GM12878 (cell line): ENCODE measurements around the gene NSFL1C. TPM values are rescaled to one million over a fixed set of nuclear protein-coding genes. Genes with fewer than 3 reads are reported as not detected.

ENCODE experiments used
- ATAC-seq: fragments of 200-7000 bp; cut with Tn5 transposase; 3 replicates; pipeline ENCODE4 v1.9.1; 2020; ENCODE audit warnings: mild to moderate bottlenecking, moderate library complexity
- BruUV-seq: library from RNA; stranded (reverse); fragments of 400-500 nt; replicated peaks from 2 replicates; lab custom pipeline; 2021; lab: Mats Ljungman, UMichigan
- CTCF ChIA-PET: fragments of 300-600 bp; sonication (Branson Sonifier 250); formaldehyde crosslinking; extraction: SDS; loops from one replicate; lab custom pipeline; 2021; ENCODE audit warnings: inconsistent platforms; lab: Yijun Ruan, JAX
- POLR2A ChIA-PET: fragments of 350-600 bp; formaldehyde crosslinking; extraction: SDS; loops from one replicate; lab custom pipeline; 2021; ENCODE audit warnings: inconsistent platforms; lab: Charles Lee
- RAD21 ChIA-PET: fragments of 300-600 bp; sonication (Branson Sonifier 250); formaldehyde crosslinking; loops from one replicate; lab custom pipeline; 2023; ENCODE audit warnings: antibody characterized with exemption; ENCODE audit not compliant: unreplicated experiment; lab: Charles Lee
- SMC1A ChIA-PET: fragments of 300-600 bp; sonication (Branson Sonifier 250); formaldehyde crosslinking; loops from one replicate; lab custom pipeline; 2023; ENCODE audit not compliant: unreplicated experiment, uncharacterized antibody; lab: Charles Lee
- DNase-seq: peaks from one replicate; pipeline ENCODE4 v3.0.0-alpha.2; 2011; ENCODE audit warnings: low read depth, low spot score
- FAIRE-seq: peaks from 3 replicates; lab custom pipeline; 2011; peaks lifted over from hg19 to GRCh38; lab: Jason Lieb, UNC
- H2AFZ ChIP-seq: 2 replicates; pipeline ENCODE4 v1.6.0; 2011; ENCODE audit warnings: low read depth, low read length, control low read depth; ENCODE audit not compliant: control insufficient read depth
- H3K27ac ChIP-seq: 2 replicates; pipeline ENCODE4 v1.5.1; 2011; ENCODE audit warnings: control low read depth; ENCODE audit not compliant: control insufficient read depth, insufficient read depth
- H3K27me3 ChIP-seq, 2 experiments: replicated peaks in 1 of 2; 2 replicates each; pipeline versions ENCODE4 v1.6.0 to v1.6.1; 2011; ENCODE audit warnings: low read length in 1 of 2; ENCODE audit not compliant: control insufficient read depth in 2 of 2, insufficient read depth in 2 of 2
- H3K36me3 ChIP-seq, 2 experiments: 2 replicates each; pipeline ENCODE4 v1.5.1; 2011; ENCODE audit warnings: low read length in 1 of 2; ENCODE audit not compliant: control insufficient read depth in 2 of 2, insufficient read depth in 2 of 2
- H3K4me1 ChIP-seq: 2 replicates; pipeline ENCODE4 v1.6.1; 2011; ENCODE audit warnings: mild to moderate bottlenecking, low read length, moderate library complexity, mixed read lengths; ENCODE audit not compliant: control insufficient read depth, insufficient read depth
- H3K4me2 ChIP-seq: 2 replicates; pipeline ENCODE4 v1.6.0; 2011; ENCODE audit warnings: control low read depth; ENCODE audit not compliant: control insufficient read depth, insufficient read depth
- H3K4me3 ChIP-seq: fragments of 200-600 bp; sonication (generic); 2 replicates; pipeline ENCODE4 v1.5.1; 2016
- H3K79me2 ChIP-seq: 2 replicates; pipeline ENCODE4 v1.6.0; 2011; ENCODE audit warnings: low read length; ENCODE audit not compliant: control insufficient read depth, insufficient read depth
- H3K9ac ChIP-seq: 2 replicates; pipeline ENCODE4 v1.8.0; 2011; ENCODE audit warnings: low read length, control low read depth, mixed read lengths; ENCODE audit not compliant: control insufficient read depth, insufficient read depth
- H3K9me3 ChIP-seq: replicated peaks from 3 replicates; pipeline ENCODE4 v1.5.1; 2011; ENCODE audit warnings: mild to moderate bottlenecking, low read length; ENCODE audit not compliant: control insufficient read depth, insufficient read depth
- H4K20me1 ChIP-seq: 2 replicates; pipeline ENCODE4 v1.6.0; 2011; ENCODE audit not compliant: control insufficient read depth, insufficient read depth
- ATF2 ChIP-seq: IDR thresholded peaks from 2 replicates; pipeline ENCODE4 v1.6.1; 2012; ENCODE audit warnings: low read length, inconsistent platforms
- CTCF ChIP-seq, 3 experiments: IDR thresholded peaks in 2 of 3; conservative IDR thresholded peaks in 1 of 3; 2 replicates each; pipeline ENCODE4 v1.5.1; 2011; ENCODE audit warnings: low read depth in 3 of 3, low read length in 3 of 3, mild to moderate bottlenecking in 3 of 3, control low read depth in 2 of 3, moderate library complexity in 2 of 3, inconsistent platforms in 1 of 3, mixed read lengths in 1 of 3; ENCODE audit not compliant: control insufficient read depth in 2 of 3, insufficient read depth in 1 of 3; ENCODE audit errors: extremely low read depth in 1 of 3
- EED ChIP-seq: sonication (generic); IDR thresholded peaks from 2 replicates; pipeline ENCODE4 v1.6.1; 2016; ENCODE audit warnings: antibody characterized with exemption, low read depth
- FOXK2 ChIP-seq: fragments of 450-650 bp; IDR thresholded peaks from 2 replicates; pipeline ENCODE4 v1.6.1; 2017; ENCODE audit warnings: mild to moderate bottlenecking, moderate library complexity
- KDM1A ChIP-seq: fragments of 200-600 bp; sonication (generic); IDR thresholded peaks from 2 replicates; pipeline ENCODE4 v1.6.1; 2016; ENCODE audit warnings: borderline replicate concordance
- MEF2A ChIP-seq: IDR thresholded peaks from 2 replicates; pipeline ENCODE4 v1.6.1; 2011; ENCODE audit warnings: low read depth, mild to moderate bottlenecking, low read length, moderate library complexity; ENCODE audit not compliant: insufficient read depth
- NRF1 ChIP-seq: conservative IDR thresholded peaks from 2 replicates; pipeline ENCODE4 v1.6.1; 2011; ENCODE audit warnings: mild to moderate bottlenecking, low read depth, low read length, improper control_type of control experiment
- PAX8 ChIP-seq: fragments of 450-650 bp; IDR thresholded peaks from 2 replicates; pipeline ENCODE4 v1.6.1; 2017; ENCODE audit warnings: mild to moderate bottlenecking, moderate library complexity
- RBBP5 ChIP-seq: fragments of 200-600 bp; sonication (generic); conservative IDR thresholded peaks from 2 replicates; pipeline ENCODE4 v1.6.1; 2016
- RELA ChIP-seq: fragments of 450-650 bp; IDR thresholded peaks from 2 replicates; pipeline ENCODE4 v1.8.0; 2014; ENCODE audit warnings: borderline replicate concordance; ENCODE audit not compliant: partially characterized antibody
- SMAD5 ChIP-seq: IDR thresholded peaks from 2 replicates; pipeline ENCODE4 v1.6.1; 2016; ENCODE audit warnings: antibody characterized with exemption, low read depth
- SREBF1 ChIP-seq: IDR thresholded peaks from 2 replicates; pipeline ENCODE4 v1.6.1; 2012; ENCODE audit warnings: mild to moderate bottlenecking, low read length
- SRF ChIP-seq, 2 experiments: IDR thresholded peaks; 2 replicates each; pipeline ENCODE4 v1.6.1; 2011; ENCODE audit warnings: low read depth in 2 of 2, low read length in 2 of 2, mild to moderate bottlenecking in 1 of 2, moderate library complexity in 1 of 2
- WGBS: methylation state at CpG from one replicate; pipeline ENCODE4 v1.1.6; 2016; ENCODE audit warnings: low lambda C conversion rate; ENCODE audit not compliant: insufficient replicate concordance, insufficient coverage; ENCODE audit errors: missing lambda C conversion rate; 5-methylcytosine and 5-hydroxymethylcytosine counted together
- in situ Hi-C: fragments of 300-500 bp; cut with MboI; formaldehyde crosslinking; loops from 9 replicates; pipeline ENCODE4 v1.14.3; 2018; ENCODE audit warnings: mixed read lengths
- intact Hi-C: fragments of 100-400 bp; cut with micrococcal nuclease; formaldehyde crosslinking; loops from one replicate; pipeline ENCODE4 v1.14.2; 2022; ENCODE audit not compliant: unreplicated experiment
- polyA plus RNA-seq, 11 experiments: library from polyadenylated mRNA; depleted of rRNA in 4 of 11; unstranded in 6 of 11; stranded (reverse) in 5 of 11; fragments of >200 nt; fragmentation: Nextera tagmentation in 4 of 11; fragmentation: Illumina TruSeq in 1 of 11; extraction: Ambion mirVana in 4 of 11; extraction: Trizol in 1 of 11; gene quantifications; 1 replicate in 1 of 11; 2 replicates in 10 of 11; pipeline versions ENCODE4 v1.2.1 to v1.2.3, GENCODE V29; 2011 to 2016; ENCODE audit warnings: inconsistent platforms in 2 of 11, missing spikeins in 2 of 11, low read depth in 1 of 11
- total RNA-seq, 4 experiments: library from RNA; depleted of rRNA in 3 of 4; stranded (reverse); fragments of >200 nt in 3 of 4; fragmentation: Illumina TruSeq in 1 of 4; extraction: Trizol in 1 of 4; gene quantifications; 2 replicates each; pipeline versions ENCODE4 v1.2.1 to v1.2.3, GENCODE V29; 2013 to 2021
- TF ChIP-seq, protein P1 (sequence below): fragments of 450-650 bp; IDR thresholded peaks from 2 replicates; pipeline ENCODE4 v1.6.1; 2014; ENCODE audit warnings: mild to moderate bottlenecking

NSFL1C gene
- total and polyA plus RNA-seq, 10 of the 15 experiments (the other 5 are each of a cell fraction or from before 2014, with no cell fraction given) = 21.5 to 100 (median 38.1) TPM

DNA sequence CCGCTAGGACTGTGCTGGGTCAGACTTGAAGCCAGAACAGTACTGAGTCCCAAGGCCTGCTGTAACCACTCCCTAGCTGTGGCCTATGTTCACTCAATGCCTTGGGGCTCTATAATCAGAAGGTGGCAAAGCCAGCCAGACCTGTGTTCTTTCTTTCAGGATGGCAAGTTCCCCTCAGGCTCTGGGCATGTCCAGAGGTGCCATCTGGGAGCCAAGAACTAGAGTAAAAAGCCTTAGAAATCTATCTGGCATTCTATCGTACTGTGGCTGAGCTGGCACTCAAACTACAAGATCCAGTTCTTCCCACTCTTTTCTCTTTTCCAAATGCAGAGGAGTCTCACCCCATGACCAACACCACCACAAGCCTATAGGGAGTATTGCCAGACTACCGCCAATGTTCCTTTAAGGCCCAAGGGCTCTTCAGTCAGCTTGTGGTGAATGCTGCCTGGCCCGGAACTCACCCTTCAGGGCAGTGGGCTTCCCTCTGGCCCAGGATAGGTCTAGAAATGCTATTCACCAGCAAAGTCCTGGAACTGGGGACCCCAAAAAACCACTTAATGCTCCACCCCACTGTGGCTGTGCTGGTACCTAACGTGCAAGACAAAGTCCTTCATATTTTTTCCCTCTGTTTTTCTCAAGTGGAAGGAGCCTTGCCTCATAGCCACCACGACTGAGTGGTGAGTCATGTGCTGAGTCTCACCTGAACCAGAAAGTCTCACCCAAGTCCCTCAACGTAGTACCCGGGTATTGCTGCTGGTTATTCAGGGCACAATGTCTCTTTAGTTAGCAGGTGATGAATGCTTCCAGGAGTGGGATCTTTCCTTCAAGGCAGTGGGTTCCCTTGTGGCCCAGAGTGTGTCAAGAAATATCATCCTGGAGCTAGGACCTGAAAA lies 33.1 kb upstream of the NSFL1C start:
- Histone ChIP-seq H3K27ac (no peak overlapping the region), H3K27me3 (no peaks in the 10 kb centered on the region; a peak in 1 of 4 replicates), H3K4me1 (no peaks in the 10 kb centered on the region), H3K9ac (no peak overlapping the region), H4K20me1 (no peaks in the 10 kb centered on the region), H3K9me3 (peaks cover 3% of the 10 kb centered on the region; the same call in 1 of the 3 replicates), H2AFZ (no peak overlapping the region), H3K79me2 (no peaks in the 10 kb centered on the region), H3K36me3 (no peaks in the 10 kb centered on the region), H3K4me2 (no peak overlapping the region), H3K4me3 (no peak overlapping the region)
- intact Hi-C loops = no loop called here
- ATAC-seq = no peak
- no peak for FAIRE-seq
- DNase-seq = no peak
- CTCF ChIA-PET = interaction anchor here (0.9 to 1.5 kb wide), 4 partner anchors 9 to 277 kb away, joined by 3 to 4 read pairs (median 4); no protein-coding TSS in a partner anchor
- POLR2A ChIA-PET = interaction anchor here (0.5 kb wide), 1 partner anchor 800 kb away, joined by 7 read pairs; no protein-coding TSS in a partner anchor
- no peak for TF ChIP-seq FOXK2
- no peak for TF ChIP-seq MEF2A
- no peak for TF ChIP-seq EED
- no peak for TF ChIP-seq RBBP5
- no peak for TF ChIP-seq RELA
- TF ChIP-seq NRF1 = no peak
- no peak for TF ChIP-seq KDM1A
- no peak for TF ChIP-seq PAX8
- no peak for TF ChIP-seq SRF (IDR thresholded peaks at IDR 0.05; ENCODE audit: low read depth in 2 of 2, low read length in 2 of 2)
- no peak for TF ChIP-seq CTCF (IDR thresholded peaks at IDR 0.05 in 2 of 3, conservative IDR thresholded peaks at IDR 0.05 in 1 of 3; ENCODE audit: control insufficient read depth in 2 of 3, extremely low read depth in 1 of 3, insufficient read depth in 1 of 3, low read depth in 3 of 3, low read length in 3 of 3)
- TF ChIP-seq, protein P1, sequence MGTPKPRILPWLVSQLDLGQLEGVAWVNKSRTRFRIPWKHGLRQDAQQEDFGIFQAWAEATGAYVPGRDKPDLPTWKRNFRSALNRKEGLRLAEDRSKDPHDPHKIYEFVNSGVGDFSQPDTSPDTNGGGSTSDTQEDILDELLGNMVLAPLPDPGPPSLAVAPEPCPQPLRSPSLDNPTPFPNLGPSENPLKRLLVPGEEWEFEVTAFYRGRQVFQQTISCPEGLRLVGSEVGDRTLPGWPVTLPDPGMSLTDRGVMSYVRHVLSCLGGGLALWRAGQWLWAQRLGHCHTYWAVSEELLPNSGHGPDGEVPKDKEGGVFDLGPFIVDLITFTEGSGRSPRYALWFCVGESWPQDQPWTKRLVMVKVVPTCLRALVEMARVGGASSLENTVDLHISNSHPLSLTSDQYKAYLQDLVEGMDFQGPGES = no peak
- TF ChIP-seq ATF2 = no peak
- TF ChIP-seq SREBF1 = no peak
- TF ChIP-seq SMAD5 = no peak
- in situ Hi-C loops = no loop called here
- 38% methylated on average over 8 of the region's 8 CpGs for WGBS
- BruUV-seq = no TSS peak
- RAD21 ChIA-PET = no interaction called here
- SMC1A ChIA-PET = interaction anchor here (0.8 to 1.9 kb wide), 3 partner anchors 9 to 64 kb away, joined by 3 to 10 read pairs (median 4); no protein-coding TSS in a partner anchor
